ENCODE results near the gene LDLRAD4.

GRCh38 chr18:13415736-13416135 is 197.2 kb downstream of the LDLRAD4 start:
- TF ChIP-seq POLR2AphosphoS5 (IDR thresholded peaks at IDR 0.05; ENCODE audit: low read depth) (no peak), GABPA (IDR thresholded peaks at IDR 0.05; ENCODE audit: low read depth) (no peak), SPI1 (IDR thresholded peaks at IDR 0.05; ENCODE audit: borderline replicate concordance, low read depth) (no peak)
- TF ChIP-seq, protein P1, sequence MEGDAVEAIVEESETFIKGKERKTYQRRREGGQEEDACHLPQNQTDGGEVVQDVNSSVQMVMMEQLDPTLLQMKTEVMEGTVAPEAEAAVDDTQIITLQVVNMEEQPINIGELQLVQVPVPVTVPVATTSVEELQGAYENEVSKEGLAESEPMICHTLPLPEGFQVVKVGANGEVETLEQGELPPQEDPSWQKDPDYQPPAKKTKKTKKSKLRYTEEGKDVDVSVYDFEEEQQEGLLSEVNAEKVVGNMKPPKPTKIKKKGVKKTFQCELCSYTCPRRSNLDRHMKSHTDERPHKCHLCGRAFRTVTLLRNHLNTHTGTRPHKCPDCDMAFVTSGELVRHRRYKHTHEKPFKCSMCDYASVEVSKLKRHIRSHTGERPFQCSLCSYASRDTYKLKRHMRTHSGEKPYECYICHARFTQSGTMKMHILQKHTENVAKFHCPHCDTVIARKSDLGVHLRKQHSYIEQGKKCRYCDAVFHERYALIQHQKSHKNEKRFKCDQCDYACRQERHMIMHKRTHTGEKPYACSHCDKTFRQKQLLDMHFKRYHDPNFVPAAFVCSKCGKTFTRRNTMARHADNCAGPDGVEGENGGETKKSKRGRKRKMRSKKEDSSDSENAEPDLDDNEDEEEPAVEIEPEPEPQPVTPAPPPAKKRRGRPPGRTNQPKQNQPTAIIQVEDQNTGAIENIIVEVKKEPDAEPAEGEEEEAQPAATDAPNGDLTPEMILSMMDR (IDR thresholded peaks at IDR 0.05; ENCODE audit: insufficient read depth, low read length), result no peak

Measured in HL-60 (cell line).